Liver (tissue), 3 donors: ENCODE measurements around the gene JAK1.
A peak's percentile ranks its signal among the peaks of the same experiment; 100 is the strongest.

ENCODE experiments used
- JUND ChIP-seq, 2 donors: IDR thresholded peaks; 2 replicates each; pipeline ENCODE4 v1.6.1; 2016; ENCODE audit warnings: antibody characterized with exemption in 2 of 2
- NR2F2 ChIP-seq: IDR thresholded peaks from 2 replicates; pipeline ENCODE4 v1.6.1; 2016; ENCODE audit warnings: antibody characterized with exemption
- RAD21 ChIP-seq, 2 donors: IDR thresholded peaks; 2 replicates each; pipeline ENCODE4 v1.6.1; 2016; ENCODE audit warnings: antibody characterized with exemption in 2 of 2, mild to moderate bottlenecking in 2 of 2
- RXRA ChIP-seq, 2 donors: IDR thresholded peaks; 2 replicates each; pipeline ENCODE4 v1.6.1; 2017 to 2018; ENCODE audit warnings: antibody characterized with exemption in 2 of 2, mild to moderate bottlenecking in 1 of 2
- SP1 ChIP-seq: IDR thresholded peaks from 2 replicates; pipeline ENCODE4 v1.6.1; 2018; ENCODE audit warnings: antibody characterized with exemption, mild to moderate bottlenecking
- YY1 ChIP-seq: IDR thresholded peaks from 2 replicates; pipeline ENCODE4 v1.6.1; 2016; ENCODE audit warnings: antibody characterized with exemption, mild to moderate bottlenecking
- TF ChIP-seq, protein P1 (sequence below): fragments of 150-350 bp; IDR thresholded peaks from 2 replicates; pipeline ENCODE4 v1.5.1; 2017; ENCODE audit warnings: improper control_type of control experiment, low read depth, low read length; ENCODE audit not compliant: missing input control
- TF ChIP-seq, protein P2 (sequence below): IDR thresholded peaks from 2 replicates; pipeline ENCODE4 v1.6.1; 2016; ENCODE audit warnings: antibody characterized with exemption
- donor health status: healthy.
- donor health status: healthy.

DNA sequence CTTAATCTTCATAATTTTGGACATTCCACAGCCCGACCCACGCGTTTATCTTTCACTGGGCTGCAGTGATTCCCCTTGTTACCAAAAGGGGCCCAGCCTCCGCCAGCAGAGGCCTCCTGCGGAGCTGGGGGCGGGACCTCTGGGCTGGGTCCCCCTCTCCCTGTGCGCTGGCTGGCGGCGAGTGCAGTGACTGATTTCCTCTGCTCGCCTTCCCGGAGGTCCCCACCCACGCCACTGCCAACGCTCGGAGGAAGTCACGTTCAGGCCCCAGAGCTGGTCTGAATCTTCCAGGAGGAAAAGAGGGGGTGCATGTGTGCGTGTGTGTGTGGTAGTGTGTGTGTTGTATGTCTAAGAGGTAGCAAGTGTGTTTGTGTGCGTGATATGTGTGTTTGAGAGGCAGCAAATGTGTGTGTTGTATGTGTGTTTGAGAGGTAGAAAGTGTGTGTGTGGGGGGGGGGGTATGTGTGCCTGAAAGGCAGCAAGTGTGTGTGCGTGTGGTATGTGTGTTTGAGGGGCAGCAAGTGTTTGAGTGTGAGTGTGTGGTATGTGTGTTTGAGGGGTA, 35.0 kb upstream of the JAK1 start:
- no peak for TF ChIP-seq JUND (IDR thresholded peaks at IDR 0.05)
- TF ChIP-seq, protein P1, sequence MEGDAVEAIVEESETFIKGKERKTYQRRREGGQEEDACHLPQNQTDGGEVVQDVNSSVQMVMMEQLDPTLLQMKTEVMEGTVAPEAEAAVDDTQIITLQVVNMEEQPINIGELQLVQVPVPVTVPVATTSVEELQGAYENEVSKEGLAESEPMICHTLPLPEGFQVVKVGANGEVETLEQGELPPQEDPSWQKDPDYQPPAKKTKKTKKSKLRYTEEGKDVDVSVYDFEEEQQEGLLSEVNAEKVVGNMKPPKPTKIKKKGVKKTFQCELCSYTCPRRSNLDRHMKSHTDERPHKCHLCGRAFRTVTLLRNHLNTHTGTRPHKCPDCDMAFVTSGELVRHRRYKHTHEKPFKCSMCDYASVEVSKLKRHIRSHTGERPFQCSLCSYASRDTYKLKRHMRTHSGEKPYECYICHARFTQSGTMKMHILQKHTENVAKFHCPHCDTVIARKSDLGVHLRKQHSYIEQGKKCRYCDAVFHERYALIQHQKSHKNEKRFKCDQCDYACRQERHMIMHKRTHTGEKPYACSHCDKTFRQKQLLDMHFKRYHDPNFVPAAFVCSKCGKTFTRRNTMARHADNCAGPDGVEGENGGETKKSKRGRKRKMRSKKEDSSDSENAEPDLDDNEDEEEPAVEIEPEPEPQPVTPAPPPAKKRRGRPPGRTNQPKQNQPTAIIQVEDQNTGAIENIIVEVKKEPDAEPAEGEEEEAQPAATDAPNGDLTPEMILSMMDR, result peak; percentile 11
- no peak for TF ChIP-seq RXRA (IDR thresholded peaks at IDR 0.05)
- peak; percentile 31 for TF ChIP-seq SP1
- TF ChIP-seq NR2F2, result peak; percentile 38
- peak; percentile 12 to 16 for TF ChIP-seq RAD21 (IDR thresholded peaks at IDR 0.05)
- no peak for TF ChIP-seq YY1
- TF ChIP-seq, protein P2, sequence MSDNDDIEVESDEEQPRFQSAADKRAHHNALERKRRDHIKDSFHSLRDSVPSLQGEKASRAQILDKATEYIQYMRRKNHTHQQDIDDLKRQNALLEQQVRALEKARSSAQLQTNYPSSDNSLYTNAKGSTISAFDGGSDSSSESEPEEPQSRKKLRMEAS, result no peak
